Measurements from ENCODE around the gene SAMD1. TPM values are rescaled to one million over a fixed set of nuclear protein-coding genes. Genes with fewer than 3 reads are reported as not detected.
A peak's percentile ranks its signal among the peaks of the same experiment; 100 is the strongest.

Gene SAMD1
- total and polyA plus RNA-seq, 9 of the 15 experiments (the other 6 are each of a cell fraction or from before 2014, with no cell fraction given): 2.9 to 96.0 (median 43.5) TPM

GRCh38 chr19:14091081-14091812, 696 bp upstream of the SAMD1 start (continued):
- peak; percentile 58 for TF ChIP-seq TEAD4 (IDR thresholded peaks at IDR 0.05; ENCODE audit: low read length)
- TF ChIP-seq TEAD4 (CRISPR knock-in tag; IDR thresholded peaks at IDR 0.05; ENCODE audit: borderline replicate concordance): no peak
- TF ChIP-seq CEBPZ (IDR thresholded peaks at IDR 0.05; ENCODE audit: borderline replicate concordance, low read depth, low read length): no peak
- TF ChIP-seq ZNF586 (CRISPR knock-in tag; conservative IDR thresholded peaks at IDR 0.05): no peak
- no peak for TF ChIP-seq ZNF449 (CRISPR knock-in tag; IDR thresholded peaks at IDR 0.05)
- TF ChIP-seq ZNF282 (CRISPR knock-in tag; IDR thresholded peaks at IDR 0.05): no peak
- TF ChIP-seq TCF15 (CRISPR knock-in tag; IDR thresholded peaks at IDR 0.05): no peak
- no peak for TF ChIP-seq CUX1 (CRISPR knock-in tag; IDR thresholded peaks at IDR 0.05)
- no peak for TF ChIP-seq ZNF780A (CRISPR knock-in tag; IDR thresholded peaks at IDR 0.05)
- TF ChIP-seq TARDBP (IDR thresholded peaks at IDR 0.05): no peak; the same call in 1 of the 2 replicates
- no peak for TF ChIP-seq PBX2 (CRISPR knock-in tag; IDR thresholded peaks at IDR 0.05; ENCODE audit: low read depth)
- no peak for TF ChIP-seq PBX2 (tag; conservative IDR thresholded peaks at IDR 0.05; ENCODE audit: low read depth)
